Activated naive CD4-positive, alpha-beta T cell treated with anti-CD3 and anti-CD28 coated beads, Interleukin-2, amount 50 U/mL, for 24 hours (primary cell): ENCODE results near the gene RBM26.
"Not testable (repeated sequence)": the region's sequence is repeated elsewhere in the genome, so short reads cannot be mapped to it uniquely, and the experiment has no call there.

ENCODE experiments used
- H3K27ac Mint-ChIP-seq: one replicate; pipeline ENCODE4 v1.8.0; 2021; ENCODE audit warnings: mild to moderate bottlenecking, mixed read lengths
- H3K27me3 Mint-ChIP-seq: one replicate; pipeline ENCODE4 v1.8.0; 2021; ENCODE audit warnings: mixed read lengths
- H3K36me3 Mint-ChIP-seq: one replicate; pipeline ENCODE4 v1.8.0; 2021; ENCODE audit warnings: mixed read lengths
- H3K4me1 Mint-ChIP-seq: one replicate; pipeline ENCODE4 v1.8.0; 2021; ENCODE audit warnings: mixed read lengths
- H3K4me3 Mint-ChIP-seq: one replicate; pipeline ENCODE4 v1.8.0; 2021; ENCODE audit warnings: mild to moderate bottlenecking, mixed read lengths
- H3K9me3 Mint-ChIP-seq: one replicate; pipeline ENCODE4 v1.8.0; 2021; ENCODE audit warnings: mixed read lengths

The RBM26 gene

DNA sequence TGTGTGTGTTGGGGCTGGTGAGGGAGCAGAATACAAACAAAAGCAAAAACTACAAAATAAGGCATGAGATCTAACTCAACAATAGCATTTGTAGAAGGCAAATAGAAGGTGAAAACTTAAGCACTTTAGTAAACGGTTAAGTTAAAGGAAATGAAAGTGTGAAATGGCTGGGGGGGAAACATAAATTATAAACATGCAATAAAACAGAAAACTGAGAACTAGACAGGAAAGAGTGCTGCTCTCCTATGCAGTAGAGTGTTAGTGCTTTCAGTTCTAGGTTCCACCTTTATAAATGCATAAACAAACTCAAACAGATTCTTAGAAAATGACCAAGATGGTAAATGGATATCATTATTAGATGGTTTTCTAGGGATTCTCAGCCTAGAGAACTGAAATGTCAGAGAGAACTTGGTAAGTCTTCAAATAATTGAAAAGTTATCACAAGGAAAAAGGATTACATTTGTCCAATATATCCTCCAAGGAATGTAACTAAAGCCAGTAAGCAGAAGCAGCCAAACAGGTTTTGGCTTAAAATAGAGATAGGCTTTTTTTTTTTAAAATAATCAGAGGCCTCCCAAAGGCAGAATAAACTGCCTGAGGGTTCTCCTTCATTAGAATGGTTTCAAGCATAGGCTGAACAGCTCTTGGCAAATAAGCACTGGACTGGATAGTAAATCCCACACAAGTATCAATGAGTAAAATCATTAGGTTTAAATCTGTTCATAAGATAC, 23.3 kb downstream of the RBM26 start:
- H3K27ac Mint-ChIP-seq, result peak overlapping the region; percentile 56

GRCh38 chr13:79380997-79381396, 25.1 kb downstream of the RBM26 start:
- H3K4me3 Mint-ChIP-seq, result peak overlapping the region; percentile 58
- peaks cover 69% of the 10 kb centered on the region for H3K4me1 Mint-ChIP-seq
- peaks cover 7% of the 10 kb centered on the region for H3K36me3 Mint-ChIP-seq
- H3K9me3 Mint-ChIP-seq, result no peaks in the 10 kb centered on the region
- no peaks in the 10 kb centered on the region for H3K27me3 Mint-ChIP-seq
- H3K27ac Mint-ChIP-seq, result peak overlapping the region; percentile 83

More for the DNA sequence above, 23.3 kb downstream of the RBM26 start:
- Mint-ChIP-seq H3K4me1 (peaks cover 77% of the 10 kb centered on the region), H3K4me3 (peak overlapping the region; percentile 67), H3K36me3 (peaks cover 7% of the 10 kb centered on the region), H3K9me3 (no peaks in the 10 kb centered on the region), H3K27me3 (no peaks in the 10 kb centered on the region)

GRCh38 chr13:79379274-79379673, 26.8 kb downstream of the RBM26 start:
- H3K4me3 Mint-ChIP-seq, result no peak overlapping the region
- H3K27ac Mint-ChIP-seq, result no peak overlapping the region
- no peaks in the 10 kb centered on the region for H3K9me3 Mint-ChIP-seq
- H3K4me1 Mint-ChIP-seq, result peaks cover 62% of the 10 kb centered on the region
- H3K36me3 Mint-ChIP-seq, result peaks cover 7% of the 10 kb centered on the region
- H3K27me3 Mint-ChIP-seq, result no peaks in the 10 kb centered on the region

DNA sequence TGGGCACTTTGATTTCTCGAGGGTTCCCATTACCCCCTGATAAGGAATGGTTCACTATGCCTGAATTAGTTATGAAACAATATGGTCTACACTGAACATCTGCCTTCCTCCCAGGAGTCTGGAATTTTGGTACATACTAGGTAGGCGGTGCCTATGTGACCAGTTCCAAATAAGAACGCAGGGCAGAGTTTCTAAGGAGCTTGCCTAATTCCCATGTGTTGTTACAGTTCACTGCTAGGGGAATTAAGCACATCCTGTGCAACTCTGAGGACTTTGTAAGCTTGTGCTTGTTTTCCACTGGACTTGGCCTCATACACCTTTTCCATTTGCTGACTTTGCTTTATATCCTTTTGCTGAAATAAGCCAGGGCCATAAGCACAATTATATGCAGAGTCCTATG, 29.2 kb downstream of the RBM26 start:
- H3K27me3 Mint-ChIP-seq, result no peaks in the 10 kb centered on the region
- H3K4me1 Mint-ChIP-seq, result peaks cover 40% of the 10 kb centered on the region
- H3K4me3 Mint-ChIP-seq, result no peak overlapping the region
- H3K27ac Mint-ChIP-seq, result no peak overlapping the region
- H3K36me3 Mint-ChIP-seq, result peaks cover 5% of the 10 kb centered on the region
- no peaks in the 10 kb centered on the region for H3K9me3 Mint-ChIP-seq

GRCh38 chr13:79374578-79374977, 31.5 kb downstream of the RBM26 start:
- peaks cover 15% of the 10 kb centered on the region for H3K36me3 Mint-ChIP-seq
- H3K4me1 Mint-ChIP-seq, result peaks cover 18% of the 10 kb centered on the region
- H3K4me3 Mint-ChIP-seq, result no peak overlapping the region
- no peak overlapping the region for H3K27ac Mint-ChIP-seq
- no peaks in the 10 kb centered on the region for H3K27me3 Mint-ChIP-seq
- H3K9me3 Mint-ChIP-seq, result no peaks in the 10 kb centered on the region

DNA sequence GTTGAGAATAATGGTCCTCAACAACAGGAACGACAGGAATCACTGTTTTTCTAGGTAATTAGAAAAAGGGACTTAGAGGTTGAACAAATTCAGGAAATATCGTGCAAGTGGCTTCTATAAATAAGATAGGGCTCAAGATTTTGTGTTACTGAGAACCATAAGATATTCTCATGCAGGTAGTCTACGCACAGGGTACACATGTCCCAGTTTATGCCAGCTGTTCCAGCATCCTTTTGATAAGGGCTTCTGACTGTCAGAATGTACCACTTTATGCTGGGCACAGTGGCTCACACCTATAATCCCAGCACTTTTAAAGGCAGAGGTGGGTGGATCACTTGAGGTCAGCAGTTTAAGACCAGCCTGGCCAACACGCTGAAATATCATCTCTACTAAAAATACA, 32.1 kb downstream of the RBM26 start:
- Mint-ChIP-seq H3K27ac (no peak overlapping the region), H3K4me3 (no peak overlapping the region), H3K36me3 (peaks cover 18% of the 10 kb centered on the region), H3K9me3 (no peaks in the 10 kb centered on the region), H3K27me3 (no peaks in the 10 kb centered on the region), H3K4me1 (peaks cover 14% of the 10 kb centered on the region)

- Mint-ChIP-seq H3K4me1 (peaks cover under 1% of the 10 kb centered on the region), H3K4me3 (no peak overlapping the region), H3K9me3 (no peaks in the 10 kb centered on the region), H3K27ac (peak overlapping the region; percentile 32), H3K27me3 (no peaks in the 10 kb centered on the region), H3K36me3 (peaks cover 31% of the 10 kb centered on the region)
Observed at GRCh38 chr13:79369226-79369625, 36.8 kb downstream of the RBM26 start.

- H3K4me1 Mint-ChIP-seq, result peaks cover 30% of the 10 kb centered on the region
- no peak overlapping the region for H3K4me3 Mint-ChIP-seq
- H3K27me3 Mint-ChIP-seq, result no peaks in the 10 kb centered on the region
- peaks cover 41% of the 10 kb centered on the region for H3K36me3 Mint-ChIP-seq
- H3K27ac Mint-ChIP-seq, result no peak overlapping the region
- no peaks in the 10 kb centered on the region for H3K9me3 Mint-ChIP-seq
Observed at GRCh38 chr13:79365981-79366380, 40.1 kb downstream of the RBM26 start.

DNA sequence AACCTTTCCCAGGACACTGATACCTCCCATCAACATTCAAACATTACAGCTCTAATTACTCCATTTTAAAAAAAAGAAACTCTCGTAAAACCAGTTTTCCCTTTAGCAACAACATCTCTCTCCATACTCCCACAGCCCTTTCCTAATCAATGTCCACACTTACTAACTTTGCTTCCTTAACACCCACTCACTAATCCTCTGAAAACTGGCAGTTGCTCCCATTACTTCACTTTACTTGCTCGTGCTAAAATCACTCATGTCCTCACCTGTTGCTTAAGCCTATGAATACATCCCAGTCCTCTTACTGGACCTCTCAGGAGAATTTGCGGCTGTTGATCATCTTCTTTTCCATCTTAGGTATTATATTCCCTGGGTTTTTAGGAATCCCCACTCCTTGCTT, 44.8 kb downstream of the RBM26 start:
- H3K4me3 Mint-ChIP-seq, result peak overlapping the region; percentile 35
- peaks cover 37% of the 10 kb centered on the region for H3K36me3 Mint-ChIP-seq
- no peaks in the 10 kb centered on the region for H3K27me3 Mint-ChIP-seq
- no peaks in the 10 kb centered on the region for H3K9me3 Mint-ChIP-seq
- H3K27ac Mint-ChIP-seq, result peak overlapping the region; percentile 90
- peaks cover 53% of the 10 kb centered on the region for H3K4me1 Mint-ChIP-seq

- Mint-ChIP-seq H3K9me3 (no peaks in the 10 kb centered on the region), H3K36me3 (peaks cover 36% of the 10 kb centered on the region), H3K4me1 (peaks cover 53% of the 10 kb centered on the region), H3K27ac (peak overlapping the region; percentile 65), H3K4me3 (no peak overlapping the region), H3K27me3 (no peaks in the 10 kb centered on the region)
Observed at GRCh38 chr13:79360095-79360494, 46.0 kb downstream of the RBM26 start.

GRCh38 chr13:79359064-79359463, 47.0 kb downstream of the RBM26 start:
- Mint-ChIP-seq H3K9me3 (no peaks in the 10 kb centered on the region), H3K27ac (peak overlapping the region; percentile 95), H3K36me3 (peaks cover 36% of the 10 kb centered on the region)

DNA sequence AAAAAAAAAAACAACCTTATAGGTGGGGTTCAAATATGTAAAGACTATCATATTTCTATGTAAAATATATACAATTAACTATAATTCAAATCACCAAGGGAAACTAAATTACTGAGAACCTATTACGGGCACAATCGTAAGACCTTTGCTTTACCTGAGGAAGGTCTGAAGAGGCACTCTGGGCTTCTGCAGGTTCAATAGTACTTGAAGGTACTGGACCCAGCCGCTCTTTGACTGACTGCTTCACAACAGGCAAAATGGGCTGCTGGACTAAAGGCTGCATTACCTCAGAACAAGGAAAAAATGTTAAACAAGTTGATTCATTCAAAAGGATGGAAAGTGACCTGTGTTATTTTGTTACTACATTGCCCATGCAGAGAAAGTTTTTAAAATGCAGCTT, 51.8 kb downstream of the RBM26 start:
- Mint-ChIP-seq H3K4me1 (peaks cover 24% of the 10 kb centered on the region), H3K9me3 (no peaks in the 10 kb centered on the region), H3K36me3 (peaks cover 23% of the 10 kb centered on the region), H3K27me3 (no peaks in the 10 kb centered on the region), H3K4me3 (no peak overlapping the region), H3K27ac (no peak overlapping the region)

More at GRCh38 chr13:79359064-79359463, 47.0 kb downstream of the RBM26 start:
- no peaks in the 10 kb centered on the region for H3K27me3 Mint-ChIP-seq
- H3K4me3 Mint-ChIP-seq, result no peak overlapping the region
- H3K4me1 Mint-ChIP-seq, result peaks cover 51% of the 10 kb centered on the region

DNA sequence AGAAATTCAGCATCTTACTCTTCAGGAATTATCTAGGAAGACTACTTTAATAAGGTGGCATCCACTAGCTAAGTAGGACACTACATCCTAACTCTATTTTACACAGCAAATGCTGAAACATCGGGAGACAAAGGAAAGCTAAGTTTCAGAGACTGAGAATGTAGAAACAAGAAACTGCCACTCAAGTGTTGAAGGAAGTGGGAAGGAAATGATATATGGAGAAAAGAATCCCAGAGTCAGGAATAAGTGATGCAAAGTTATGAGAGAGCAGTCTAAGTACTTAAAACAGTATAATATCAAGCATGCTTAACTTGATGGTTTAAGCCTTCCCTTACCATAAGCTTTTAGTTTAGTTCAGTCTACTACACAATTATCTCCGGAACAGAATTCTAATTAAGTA, 52.4 kb downstream of the RBM26 start:
- peaks cover 17% of the 10 kb centered on the region for H3K36me3 Mint-ChIP-seq
- no peaks in the 10 kb centered on the region for H3K27me3 Mint-ChIP-seq
- H3K27ac Mint-ChIP-seq, result no peak overlapping the region
- no peak overlapping the region for H3K4me3 Mint-ChIP-seq
- no peaks in the 10 kb centered on the region for H3K9me3 Mint-ChIP-seq
- peaks cover 18% of the 10 kb centered on the region for H3K4me1 Mint-ChIP-seq

DNA sequence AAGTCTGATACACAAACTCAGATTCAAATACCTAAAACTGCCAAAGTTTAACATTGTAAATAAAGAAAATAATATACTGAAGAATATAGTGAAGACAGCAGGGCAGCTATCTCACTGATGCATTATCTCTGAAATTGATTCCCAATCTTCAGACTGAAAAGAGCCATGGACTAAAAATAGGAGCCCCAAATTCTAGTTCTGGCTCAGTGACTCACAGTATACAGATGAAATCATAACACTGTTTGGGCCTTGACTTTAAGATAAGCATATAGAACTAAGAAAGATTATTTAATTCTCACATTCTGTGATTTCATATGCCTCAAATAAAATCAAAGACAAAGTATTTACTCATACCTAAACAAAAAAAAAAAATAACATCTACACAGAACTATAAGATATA, 53.9 kb downstream of the RBM26 start:
- H3K27ac Mint-ChIP-seq, result no peak overlapping the region
- no peak overlapping the region for H3K4me3 Mint-ChIP-seq
- peaks cover 18% of the 10 kb centered on the region for H3K4me1 Mint-ChIP-seq
- H3K9me3 Mint-ChIP-seq, result no peaks in the 10 kb centered on the region
- peaks cover 15% of the 10 kb centered on the region for H3K36me3 Mint-ChIP-seq
- no peaks in the 10 kb centered on the region for H3K27me3 Mint-ChIP-seq

DNA sequence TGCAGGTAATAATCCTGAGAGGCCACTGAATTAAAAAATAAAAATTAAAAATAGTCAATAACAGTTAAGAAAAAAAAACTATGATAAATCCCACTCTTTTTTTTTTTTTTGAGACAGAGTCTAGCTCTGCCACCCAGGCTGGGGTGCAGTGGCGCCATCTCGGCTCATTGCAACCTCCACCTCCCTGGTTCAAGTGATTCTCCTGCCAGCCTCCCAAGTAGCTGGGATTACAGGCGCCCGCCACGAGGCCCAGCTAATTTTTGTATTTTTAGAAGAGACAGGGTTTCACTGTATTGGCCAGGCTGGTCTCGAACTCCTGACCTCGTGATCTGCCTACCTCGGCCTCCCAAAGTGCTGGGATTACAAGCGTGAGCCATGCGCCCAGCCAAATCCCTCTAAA, 56.4 kb downstream of the RBM26 start:
- not testable (repeated sequence) for H3K27me3 Mint-ChIP-seq, H3K27ac Mint-ChIP-seq, H3K36me3 Mint-ChIP-seq, H3K4me3 Mint-ChIP-seq, H3K9me3 Mint-ChIP-seq
- H3K4me1 Mint-ChIP-seq, result peaks cover 18% of the 10 kb centered on the region

- Mint-ChIP-seq H3K9me3 (no peaks in the 10 kb centered on the region), H3K27ac (no peak overlapping the region), H3K4me3 (no peak overlapping the region), H3K4me1 (peaks cover 18% of the 10 kb centered on the region), H3K27me3 (no peaks in the 10 kb centered on the region), H3K36me3 (peaks cover 6% of the 10 kb centered on the region)
Observed at GRCh38 chr13:79349011-79349410, 57.0 kb downstream of the RBM26 start.
